ENCODE measurements around the gene SPTLC3. TPM values are rescaled to one million over a fixed set of nuclear protein-coding genes. Genes with fewer than 3 reads are reported as not detected.

SPTLC3 gene
- total RNA-seq, 2 experiments from 2014 or later, result not detected

GRCh38 chr20:13186043-13186774 is 177.4 kb downstream of the SPTLC3 start:
- Histone ChIP-seq H3K9me3 (ENCODE audit: low read length) (no peaks in the 10 kb centered on the region), H3K9me2 (ENCODE audit: insufficient read depth, low read length) (no peaks in the 10 kb centered on the region), H3K27ac (ENCODE audit: low read depth, low read length, poor library complexity, severe bottlenecking) (no peak overlapping the region), H2AFZ (ENCODE audit: low read length) (no peak overlapping the region), H3K4me1 (ENCODE audit: insufficient read depth, low read length, poor library complexity, severe bottlenecking) (no peaks in the 10 kb centered on the region), H3K79me2 (ENCODE audit: insufficient read depth, low read depth, low read length) (no peaks in the 10 kb centered on the region), H4K20me1 (ENCODE audit: insufficient read depth, low read length) (no peaks in the 10 kb centered on the region), H3K4me2 (ENCODE audit: low read length) (no peak overlapping the region), H3K4me3 (ENCODE audit: low read depth, low read length, poor library complexity, severe bottlenecking) (no peak overlapping the region), H3K36me3 (ENCODE audit: insufficient read depth, low read length) (no peaks in the 10 kb centered on the region)
- ChIA-PET CTCF (ENCODE audit: unreplicated experiment) (no interaction called here), POLR2A (no interaction called here)
- DNase-seq (ENCODE audit: low spot score), result no peak
- intact Hi-C loops (cut with micrococcal nuclease; ENCODE audit: unreplicated experiment), result no loop called here
- BruUV-seq (replicated peaks), result no TSS peak
- TF ChIP-seq CTCF (conservative IDR thresholded peaks at IDR 0.05; ENCODE audit: low read length) (no peak), EZH2phosphoT487 (IDR thresholded peaks at IDR 0.05; ENCODE audit: borderline replicate concordance, low read depth, low read length) (no peak)

DNA sequence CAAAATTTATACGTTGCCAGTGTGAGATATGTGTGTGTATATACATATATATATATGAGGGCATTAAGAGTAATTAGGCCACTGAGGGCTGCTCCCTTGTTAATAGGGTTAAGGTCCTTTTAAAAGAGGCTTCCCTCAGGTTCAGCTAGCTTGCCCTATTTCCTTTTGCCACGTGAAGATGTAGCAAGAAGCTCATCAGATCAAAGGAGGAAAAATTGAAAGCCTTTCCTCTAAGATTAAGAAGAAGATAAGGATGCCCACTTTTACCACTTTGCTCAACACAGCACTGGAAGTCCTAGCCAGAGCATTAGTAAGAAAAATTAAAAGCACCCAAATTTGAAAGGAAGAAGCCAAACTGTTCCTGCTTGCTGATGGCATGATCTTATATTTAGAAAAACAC is 179.1 kb downstream of the SPTLC3 start:
- no peak overlapping the region for H3K4me3 ChIP-seq (ENCODE audit: low read depth, low read length, poor library complexity, severe bottlenecking)

More for the DNA sequence above, 179.1 kb downstream of the SPTLC3 start:
- intact Hi-C loops (cut with micrococcal nuclease; ENCODE audit: unreplicated experiment), result no loop called here
- Histone ChIP-seq H3K36me3 (ENCODE audit: insufficient read depth, low read length) (no peaks in the 10 kb centered on the region), H3K9me2 (ENCODE audit: insufficient read depth, low read length) (no peaks in the 10 kb centered on the region), H3K9me3 (ENCODE audit: low read length) (no peaks in the 10 kb centered on the region), H3K79me2 (ENCODE audit: insufficient read depth, low read depth, low read length) (no peaks in the 10 kb centered on the region), H2AFZ (ENCODE audit: low read length) (no peak overlapping the region), H3K4me1 (ENCODE audit: insufficient read depth, low read length, poor library complexity, severe bottlenecking) (no peaks in the 10 kb centered on the region), H4K20me1 (ENCODE audit: insufficient read depth, low read length) (no peaks in the 10 kb centered on the region), H3K4me2 (ENCODE audit: low read length) (no peak overlapping the region), H3K27ac (ENCODE audit: low read depth, low read length, poor library complexity, severe bottlenecking) (no peak overlapping the region)
- CTCF ChIA-PET (ENCODE audit: unreplicated experiment), result no interaction called here
- POLR2A ChIA-PET, result interaction anchor here (0.7 kb wide), 1 partner anchor 1899 kb away, joined by 3 read pairs; no protein-coding TSS in a partner anchor
- BruUV-seq (replicated peaks), result no TSS peak
- no peak for TF ChIP-seq EZH2phosphoT487 (IDR thresholded peaks at IDR 0.05; ENCODE audit: borderline replicate concordance, low read depth, low read length)
- no peak for TF ChIP-seq CTCF (conservative IDR thresholded peaks at IDR 0.05; ENCODE audit: low read length)
- DNase-seq (ENCODE audit: low spot score), result no peak
